RWPE2 (cell line): ENCODE data around the gene PKN1.

ENCODE experiments used
- ATAC-seq: fragments of 200-7000 bp; cut with Tn5 transposase; 3 replicates; pipeline ENCODE4 v1.9.1; 2021; ENCODE audit warnings: low read depth
- DNase-seq: peaks from one replicate; pipeline ENCODE4 v3.0.0-alpha.2; 2020; ENCODE audit warnings: low spot score
- H3K27ac ChIP-seq: fragments of 450-650 bp; 2 replicates; pipeline ENCODE4 v1.5.1; 2017; ENCODE audit warnings: mild to moderate bottlenecking; ENCODE audit not compliant: poor library complexity, severe bottlenecking
- H3K27me3 ChIP-seq: fragments of 250-450 bp; sonication (Bioruptor Pico); 2 replicates; pipeline ENCODE4 v1.5.1; 2021; ENCODE audit warnings: mild to moderate bottlenecking, moderate library complexity; ENCODE audit not compliant: insufficient read depth, poor library complexity, severe bottlenecking
- H3K36me3 ChIP-seq: fragments of 250-450 bp; sonication (Bioruptor Pico); 2 replicates; pipeline ENCODE4 v1.5.1; 2020; ENCODE audit warnings: low read depth, mild to moderate bottlenecking, moderate library complexity
- H3K4me1 ChIP-seq: fragments of 250-450 bp; sonication (Bioruptor Pico); 2 replicates; pipeline ENCODE4 v1.5.1; 2021; ENCODE audit warnings: mild to moderate bottlenecking, moderate library complexity; ENCODE audit not compliant: insufficient read depth, poor library complexity, severe bottlenecking
- H3K4me3 ChIP-seq: fragments of 250-450 bp; sonication (Bioruptor Pico); 2 replicates; pipeline ENCODE4 v1.5.1; 2021; ENCODE audit warnings: mild to moderate bottlenecking, moderate library complexity; ENCODE audit not compliant: severe bottlenecking
- H3K9me3 ChIP-seq: fragments of 250-450 bp; sonication (Bioruptor Pico); 2 replicates; pipeline ENCODE4 v1.5.1; 2021; ENCODE audit warnings: mild to moderate bottlenecking, moderate library complexity; ENCODE audit not compliant: severe bottlenecking
- CTCF ChIP-seq: fragments of 450-650 bp; IDR thresholded peaks from one replicate; pipeline ENCODE4 v1.5.1; 2017; ENCODE audit warnings: mild to moderate bottlenecking, moderate library complexity; ENCODE audit not compliant: poor library complexity, severe bottlenecking

PKN1 gene

GRCh38 chr19:14472202-14472938 is 39.3 kb downstream of the PKN1 start:
- DNase-seq (no peak), ATAC-seq (peak; percentile 20)
- H3K4me1 ChIP-seq = peaks cover 16% of the 10 kb centered on the region
- no peak overlapping the region for H3K27ac ChIP-seq
- no peaks in the 10 kb centered on the region for H3K9me3 ChIP-seq
- H3K27me3 ChIP-seq = no peaks in the 10 kb centered on the region
- peak; percentile 94 for TF ChIP-seq CTCF
- peaks cover 1% of the 10 kb centered on the region for H3K36me3 ChIP-seq
- no peak overlapping the region for H3K4me3 ChIP-seq

- Histone ChIP-seq H3K4me3 (no peak overlapping the region), H3K4me1 (peaks cover 16% of the 10 kb centered on the region), H3K9me3 (no peaks in the 10 kb centered on the region), H3K36me3 (peaks cover 11% of the 10 kb centered on the region), H3K27me3 (no peaks in the 10 kb centered on the region), H3K27ac (no peak overlapping the region)
- TF ChIP-seq CTCF = no peak
- no peak for DNase-seq
- ATAC-seq = no peak
Observed at GRCh38 chr19:14473073-14473977, 40.2 kb downstream of the PKN1 start.

- Histone ChIP-seq H3K4me1 (peaks cover 16% of the 10 kb centered on the region), H3K36me3 (peaks cover 18% of the 10 kb centered on the region), H3K27me3 (no peaks in the 10 kb centered on the region), H3K9me3 (no peaks in the 10 kb centered on the region), H3K4me3 (no peak overlapping the region), H3K27ac (no peak overlapping the region)
- no peak for ATAC-seq
- no peak for TF ChIP-seq CTCF
- peak; percentile 63 for DNase-seq
Observed at GRCh38 chr19:14473978-14474578, 41.0 kb downstream of the PKN1 start.

GRCh38 chr19:14474827-14475226 is 41.7 kb downstream of the PKN1 start:
- H3K4me1 ChIP-seq = peaks cover 16% of the 10 kb centered on the region
- H3K4me3 ChIP-seq = no peak overlapping the region
- peak overlapping the region; percentile 54 for H3K27ac ChIP-seq
- H3K36me3 ChIP-seq = peaks cover 26% of the 10 kb centered on the region
- H3K9me3 ChIP-seq = no peaks in the 10 kb centered on the region
- TF ChIP-seq CTCF = no peak
- peak; percentile 59 for DNase-seq
- no peaks in the 10 kb centered on the region for H3K27me3 ChIP-seq
- ATAC-seq = no peak
